CD14-positive monocyte (primary cell): ENCODE data around the gene FCGBP. TPM values are rescaled to one million over a fixed set of nuclear protein-coding genes. Genes with fewer than 3 reads are reported as not detected.
"Not testable (repeated sequence)": the region's sequence is repeated elsewhere in the genome, so short reads cannot be mapped to it uniquely, and the experiment has no call there.

Source experiments
- DNase-seq, 3 donors: peaks; one replicate each; pipeline ENCODE4 v3.0.0-alpha.2; 2011 to 2022
- H2AFZ ChIP-seq: 2 replicates; pipeline ENCODE4 v1.6.0; 2012; ENCODE audit warnings: mild to moderate bottlenecking, low read depth, low read length, inconsistent platforms; ENCODE audit not compliant: insufficient read depth, poor library complexity, severe bottlenecking
- H3K27ac ChIP-seq, 2 donors: 1 replicate in 1 of 2; 2 replicates in 1 of 2; pipeline ENCODE4 v1.5.1; 2012 to 2013; ENCODE audit warnings: low read length in 2 of 2, control low read depth in 1 of 2, inconsistent platforms in 1 of 2, low read depth in 1 of 2, mild to moderate bottlenecking in 1 of 2
- H3K27me3 ChIP-seq, 2 donors: one replicate each; pipeline versions ENCODE4 v1.6.0 to v1.6.1; 2011 to 2013; ENCODE audit warnings: low read length in 2 of 2; ENCODE audit not compliant: control insufficient read depth in 2 of 2, insufficient read depth in 2 of 2
- H3K36me3 ChIP-seq, 2 donors: replicated peaks in 1 of 2; 1 replicate in 1 of 2; 2 replicates in 1 of 2; pipeline versions ENCODE4 v1.5.1 to v1.6.1; 2012 to 2013; ENCODE audit warnings: low read length in 2 of 2, control low read depth in 1 of 2, inconsistent platforms in 1 of 2, mild to moderate bottlenecking in 1 of 2; ENCODE audit not compliant: insufficient read depth in 2 of 2, control insufficient read depth in 1 of 2
- H3K4me1 ChIP-seq, 2 donors: 1 replicate in 1 of 2; 2 replicates in 1 of 2; pipeline versions ENCODE4 v1.5.1 to v1.6.1; 2012 to 2013; ENCODE audit warnings: low read length in 2 of 2, control low read depth in 1 of 2, inconsistent platforms in 1 of 2, mild to moderate bottlenecking in 1 of 2, moderate library complexity in 1 of 2; ENCODE audit not compliant: insufficient read depth in 2 of 2, control insufficient read depth in 1 of 2
- H3K4me2 ChIP-seq: replicated peaks from 2 replicates; pipeline ENCODE3; 2012; ENCODE audit warnings: low read length, moderate library complexity, mild to moderate bottlenecking; ENCODE audit not compliant: poor library complexity, severe bottlenecking; ENCODE audit errors: extremely low read depth
- H3K4me3 ChIP-seq, 3 experiments: fragments of 200-600 bp in 1 of 3; sonication (generic) in 1 of 3; replicated peaks in 1 of 3; 1 replicate in 2 of 3; 2 replicates in 1 of 3; pipeline ENCODE4 v1.5.1; 2011 to 2013; ENCODE audit warnings: low read length in 3 of 3, mild to moderate bottlenecking in 3 of 3, control low read depth in 2 of 3, low read depth in 2 of 3, inconsistent platforms in 1 of 3, moderate library complexity in 1 of 3
- H3K79me2 ChIP-seq: 2 replicates; pipeline ENCODE4 v1.6.0; 2012; ENCODE audit warnings: mild to moderate bottlenecking, control low read depth, inconsistent platforms, low read length, moderate library complexity; ENCODE audit not compliant: insufficient read depth
- H3K9ac ChIP-seq: 2 replicates; pipeline ENCODE4 v1.6.0; 2017; ENCODE audit warnings: low read length, mild to moderate bottlenecking; ENCODE audit not compliant: insufficient read depth, poor library complexity, severe bottlenecking
- H3K9me3 ChIP-seq, 2 donors: replicated peaks in 1 of 2; 1 replicate in 1 of 2; 2 replicates in 1 of 2; pipeline versions ENCODE4 v1.5.1 to v1.6.1; 2012 to 2013; ENCODE audit warnings: low read length in 2 of 2, control low read depth in 1 of 2; ENCODE audit not compliant: control insufficient read depth in 1 of 2, insufficient read depth in 1 of 2
- H4K20me1 ChIP-seq: 2 replicates; pipeline ENCODE4 v1.6.0; 2012; ENCODE audit warnings: mild to moderate bottlenecking, low read length, control low read depth, moderate library complexity; ENCODE audit not compliant: insufficient read depth
- H3K27ac Mint-ChIP-seq, 7 donors: one replicate each; pipeline ENCODE4 v1.8.0; 2020; ENCODE audit warnings: mild to moderate bottlenecking in 7 of 7, mixed read lengths in 7 of 7, moderate library complexity in 6 of 7, inconsistent platforms in 2 of 7
- H3K27me3 Mint-ChIP-seq, 3 donors: one replicate each; pipeline ENCODE4 v1.8.0; 2021 to 2022; ENCODE audit warnings: low read depth in 3 of 3, mild to moderate bottlenecking in 3 of 3, mixed read lengths in 3 of 3, moderate library complexity in 3 of 3, inconsistent platforms in 1 of 3
- H3K36me3 Mint-ChIP-seq, 2 donors: one replicate each; pipeline ENCODE4 v1.8.0; 2020; ENCODE audit warnings: mixed read lengths in 2 of 2, inconsistent platforms in 1 of 2, mild to moderate bottlenecking in 1 of 2
- H3K4me1 Mint-ChIP-seq: one replicate; pipeline ENCODE4 v1.8.0; 2020; ENCODE audit warnings: mild to moderate bottlenecking, mixed read lengths
- H3K4me3 Mint-ChIP-seq, 2 donors: one replicate each; pipeline ENCODE4 v1.8.0; 2020; ENCODE audit warnings: mild to moderate bottlenecking in 2 of 2, mixed read lengths in 2 of 2, moderate library complexity in 1 of 2
- H3K9me3 Mint-ChIP-seq, 7 donors: one replicate each; pipeline ENCODE4 v1.8.0; 2020 to 2022; ENCODE audit warnings: mixed read lengths in 7 of 7, mild to moderate bottlenecking in 6 of 7, moderate library complexity in 6 of 7, inconsistent platforms in 2 of 7
- WGBS: methylation state at CpG from one replicate; pipeline ENCODE4 v1.1.5; 2013; ENCODE audit warnings: missing lambda C conversion rate; ENCODE audit not compliant: insufficient coverage; 5-methylcytosine and 5-hydroxymethylcytosine counted together
- intact Hi-C, 2 donors: fragments of 100-400 bp; cut with micrococcal nuclease; formaldehyde crosslinking; loops; one replicate each; pipeline versions ENCODE4 v1.15.0 to v1.15.1; 2023
- polyA plus RNA-seq, 3 donors: library from polyadenylated mRNA; depleted of rRNA in 1 of 3; unstranded in 2 of 3; stranded (reverse) in 1 of 3; fragments of 300-500 nt in 2 of 3; fragments of >200 nt in 1 of 3; fragmentation: Illumina TruSeq in 2 of 3; gene quantifications; 1 replicate in 2 of 3; 2 replicates in 1 of 3; pipeline ENCODE4 v1.2.3, GENCODE V29; 2012 to 2021

FCGBP gene
- polyA plus RNA-seq, 3 donors = 0.07 to 0.29 TPM; not detected in 1

DNA sequence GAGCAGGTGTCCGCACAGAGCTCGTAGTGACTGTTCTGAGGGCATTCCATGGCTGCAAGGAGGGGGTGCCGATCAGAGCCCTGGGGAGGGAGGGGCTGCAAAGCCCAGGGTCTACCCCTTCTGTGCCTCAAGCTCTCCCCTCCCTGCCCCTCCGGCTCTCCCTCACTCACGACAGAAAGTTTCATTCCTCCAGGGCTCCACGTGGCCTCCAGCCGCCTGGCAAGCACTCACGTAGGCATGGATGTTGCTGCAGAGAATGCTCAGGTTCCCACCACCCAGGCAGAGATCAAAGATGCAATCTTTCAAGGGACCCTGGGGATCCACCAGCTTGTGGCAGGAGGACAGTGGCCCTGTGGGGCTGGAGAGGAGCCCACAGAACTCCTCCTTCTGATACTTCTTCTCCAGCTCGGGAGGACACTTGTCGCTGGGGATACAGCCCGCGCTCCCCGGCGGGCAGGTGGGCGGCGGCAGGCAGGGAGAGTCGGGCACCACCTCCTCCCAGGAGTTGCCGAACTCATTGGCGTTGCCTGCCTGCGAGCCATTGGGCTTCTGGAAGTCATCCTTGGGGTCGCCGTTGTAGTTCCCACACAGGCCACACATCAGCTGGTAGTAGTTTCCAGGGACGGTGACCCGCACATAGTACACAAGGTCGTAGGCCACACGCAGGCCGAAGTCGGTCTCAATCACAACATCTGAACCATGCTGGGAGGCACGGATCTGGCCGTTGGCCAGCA is 48.4 kb downstream of the FCGBP start:
- 83% methylated on average over 6 of the region's 30 CpGs for WGBS

DNA sequence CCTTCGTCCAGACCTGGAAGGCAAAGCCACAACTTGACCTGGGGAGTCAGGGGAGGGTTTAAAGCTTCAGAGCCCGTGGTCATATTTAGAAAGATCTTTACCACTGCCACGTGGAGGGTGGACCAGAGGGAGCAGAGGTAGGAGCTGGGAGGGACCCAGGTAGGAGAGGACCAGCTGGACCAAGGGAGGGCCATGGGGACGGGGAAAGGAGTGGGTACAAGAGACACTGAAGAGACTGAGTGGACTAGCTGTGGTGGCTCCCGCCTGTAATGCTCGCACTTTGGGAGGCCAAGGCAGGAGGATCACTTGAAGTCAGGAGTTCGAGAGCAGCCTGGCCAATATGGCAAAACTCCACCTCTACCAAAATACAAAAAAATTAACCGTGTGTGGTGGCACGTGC is 49.7 kb downstream of the FCGBP start:
- DNase-seq, H3K36me3 ChIP-seq, H3K27ac Mint-ChIP-seq, H3K9ac ChIP-seq, intact Hi-C loops, H3K27me3 ChIP-seq, H3K4me1 ChIP-seq, H2AFZ ChIP-seq, H3K4me2 ChIP-seq, H4K20me1 ChIP-seq, H3K27ac ChIP-seq, H3K4me1 Mint-ChIP-seq, H3K4me3 Mint-ChIP-seq, H3K27me3 Mint-ChIP-seq, H3K9me3 Mint-ChIP-seq, H3K36me3 Mint-ChIP-seq, H3K9me3 ChIP-seq, H3K79me2 ChIP-seq, H3K4me3 ChIP-seq: not testable (repeated sequence)
- 100% methylated on average over 1 of the region's 9 CpGs for WGBS

More for the DNA sequence above, 48.4 kb downstream of the FCGBP start:
- H2AFZ ChIP-seq, H3K79me2 ChIP-seq, H3K4me1 Mint-ChIP-seq, H3K4me2 ChIP-seq, H3K9me3 ChIP-seq, DNase-seq, H4K20me1 ChIP-seq, H3K27ac ChIP-seq, H3K4me1 ChIP-seq, H3K9ac ChIP-seq, H3K36me3 ChIP-seq, H3K27ac Mint-ChIP-seq, H3K27me3 ChIP-seq, H3K4me3 Mint-ChIP-seq, intact Hi-C loops, H3K9me3 Mint-ChIP-seq, H3K36me3 Mint-ChIP-seq, H3K4me3 ChIP-seq: not testable (repeated sequence)
- H3K27me3 Mint-ChIP-seq = peaks cover 8 to 15% (median 11%) of the 10 kb centered on the region in 3 donors

Other genes starting within 250 kb of the FCGBP start
- not detected for gene LGALS14, start 230.2 kb downstream of the FCGBP start, polyA plus RNA-seq
- 1 to 10 TPM in 1 of 3 donors, under 1 TPM in 1, not detected in 1; 0.82 to 1.9 TPM for gene CLC, start 196.6 kb downstream of the FCGBP start, polyA plus RNA-seq
- not detected for gene LEUTX, start 155.8 kb downstream of the FCGBP start, polyA plus RNA-seq
- gene DYRK1B, start 100.5 kb downstream of the FCGBP start, polyA plus RNA-seq = 10 to 100 TPM in 1 of 3 donors, 1 to 10 TPM in 2; 4.2 to 13.6 (median 6.5) TPM
- gene FBL, start 88.3 kb downstream of the FCGBP start, polyA plus RNA-seq = 100 to 1,000 TPM in 1 of 3 donors, 10 to 100 TPM in 2; 57.1 to 157 (median 60.3) TPM
- 10 to 100 TPM; 67.0 to 85.8 (median 79.6) TPM for gene PSMC4, start 36.5 kb upstream of the FCGBP start, polyA plus RNA-seq
- gene ZNF546, start 62.4 kb upstream of the FCGBP start, polyA plus RNA-seq = 1 to 10 TPM; 1.3 to 2.3 (median 1.4) TPM
- 1 to 10 TPM; 2.0 to 3.3 (median 3.1) TPM for gene ZNF780B, start 121.6 kb upstream of the FCGBP start, polyA plus RNA-seq
- 10 to 100 TPM in 2 of 3 donors, 1 to 10 TPM in 1; 9.8 to 14.1 (median 12.6) TPM for gene ZNF780A, start 156.3 kb upstream of the FCGBP start, polyA plus RNA-seq